GM21367 (cell line): ENCODE measurements around the gene MVB12B.
"Not testable (repeated sequence)": the region's sequence is repeated elsewhere in the genome, so short reads cannot be mapped to it uniquely, and the experiment has no call there.

Experiments
- ATAC-seq: cut with Tn5 transposase; IDR thresholded peaks from one replicate; pipeline ENCODE4 v1.9.1; 2021; ENCODE audit not compliant: unreplicated experiment

MVB12B gene

GRCh38 chr9:126551812-126552211 lies 225.2 kb downstream of the MVB12B start:
- ATAC-seq: no peak

- ATAC-seq: no peak
These were observed 227.7 kb downstream of the MVB12B start for GRCh38 chr9:126554292-126554691.

- not testable (repeated sequence) for ATAC-seq
These were observed 228.8 kb downstream of the MVB12B start for GRCh38 chr9:126555421-126555820.
